Calu3 (cell line): ENCODE data around the gene CDK5R2. TPM values are rescaled to one million over a fixed set of nuclear protein-coding genes. Genes with fewer than 3 reads are reported as not detected.
A peak's percentile ranks its signal among the peaks of the same experiment; 100 is the strongest.

Experiments
- BruUV-seq: library from RNA; stranded (reverse); fragments of 400-500 nt; replicated peaks from 2 replicates; lab custom pipeline; 2021; lab: Mats Ljungman, UMichigan
- CTCF ChIA-PET: fragments of 300-600 bp; sonication (Branson Sonifier 250); formaldehyde crosslinking; loops from one replicate; lab custom pipeline; 2022; ENCODE audit warnings: antibody characterized with exemption; lab: Charles Lee
- DNase-seq: peaks from one replicate; pipeline ENCODE4 v3.0.0; 2022
- H3K27ac Mint-ChIP-seq: one replicate; pipeline ENCODE4 v1.8.0; 2022; ENCODE audit warnings: mixed read lengths; ENCODE audit not compliant: unreplicated experiment
- H3K27me3 Mint-ChIP-seq: one replicate; pipeline ENCODE4 v1.8.0; 2022; ENCODE audit warnings: mixed read lengths; ENCODE audit not compliant: unreplicated experiment
- H3K36me3 Mint-ChIP-seq: one replicate; pipeline ENCODE4 v1.8.0; 2022; ENCODE audit warnings: mild to moderate bottlenecking, moderate library complexity, mixed read lengths; ENCODE audit not compliant: insufficient read depth, unreplicated experiment
- H3K4me1 Mint-ChIP-seq: one replicate; pipeline ENCODE4 v1.8.0; 2022; ENCODE audit warnings: mild to moderate bottlenecking, low read depth, mixed read lengths; ENCODE audit not compliant: unreplicated experiment
- H3K4me3 Mint-ChIP-seq: one replicate; pipeline ENCODE4 v1.8.0; 2022; ENCODE audit warnings: mild to moderate bottlenecking, low read depth, moderate library complexity, mixed read lengths; ENCODE audit not compliant: unreplicated experiment
- H3K9me3 Mint-ChIP-seq: one replicate; pipeline ENCODE4 v1.8.0; 2022; ENCODE audit warnings: low read depth, mixed read lengths; ENCODE audit not compliant: unreplicated experiment
- intact Hi-C: fragments of 100-400 bp; cut with micrococcal nuclease; formaldehyde crosslinking; loops from one replicate; pipeline ENCODE4 v1.10.0; 2022; ENCODE audit not compliant: unreplicated experiment
- total RNA-seq: library from RNA; stranded (reverse); gene quantifications from 2 replicates; pipeline ENCODE4 v1.2.3, GENCODE V29; 2022
- TF ChIP-seq, protein P1 (sequence below): fragments of 200-600 bp; IDR thresholded peaks from one replicate; pipeline ENCODE4 v1.8.0; 2022; ENCODE audit warnings: antibody characterized with exemption; ENCODE audit not compliant: unreplicated experiment

The CDK5R2 gene
- total RNA-seq, 1 experiment from 2014 or later: 0.59 TPM

DNA sequence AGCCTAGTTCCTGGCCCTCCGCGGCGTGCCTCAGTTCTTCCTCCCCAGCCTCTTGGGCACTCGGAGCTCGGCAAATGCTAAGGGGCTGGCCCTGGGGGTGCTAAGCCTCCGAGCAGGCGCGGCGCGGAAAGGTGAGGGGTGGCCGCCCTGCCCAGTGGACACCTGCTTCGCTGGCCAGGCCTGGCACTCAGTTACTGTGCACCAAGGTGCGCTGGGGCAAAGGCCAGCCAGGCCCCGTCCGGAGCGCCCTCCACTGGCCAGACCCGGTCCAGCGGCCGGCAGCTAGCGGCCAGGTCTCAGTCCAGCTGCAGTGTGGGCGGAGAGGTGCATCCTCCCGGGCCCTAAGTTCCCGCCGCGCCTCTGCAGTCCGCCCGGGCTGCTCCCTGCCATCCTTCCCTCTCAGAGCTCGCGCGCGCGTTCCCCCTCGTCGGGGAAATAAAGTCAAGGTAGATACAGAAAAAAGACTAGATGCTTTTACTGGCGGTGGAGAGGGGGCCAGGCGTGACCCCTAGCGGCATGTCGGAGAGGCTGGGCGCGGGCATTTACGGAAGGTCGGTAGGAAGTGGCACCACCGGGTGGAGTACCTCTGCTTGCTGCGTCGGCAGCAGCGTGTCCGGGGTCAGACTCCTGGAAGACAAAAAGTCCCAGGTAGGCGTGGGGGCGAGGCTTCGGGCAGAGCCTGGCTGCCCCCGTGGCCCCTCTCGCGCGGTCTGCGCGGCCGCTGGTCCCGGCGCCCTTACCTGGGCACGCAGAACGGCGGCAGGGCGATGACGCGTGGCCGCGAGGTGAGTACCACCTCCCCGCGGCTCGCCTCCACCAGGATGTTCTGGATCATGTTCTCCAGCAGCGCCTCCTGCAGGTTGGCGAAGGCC lies 43.2 kb downstream of the CDK5R2 start:
- H3K4me3 Mint-ChIP-seq: peak overlapping the region; percentile 76
- TF ChIP-seq, protein P1, sequence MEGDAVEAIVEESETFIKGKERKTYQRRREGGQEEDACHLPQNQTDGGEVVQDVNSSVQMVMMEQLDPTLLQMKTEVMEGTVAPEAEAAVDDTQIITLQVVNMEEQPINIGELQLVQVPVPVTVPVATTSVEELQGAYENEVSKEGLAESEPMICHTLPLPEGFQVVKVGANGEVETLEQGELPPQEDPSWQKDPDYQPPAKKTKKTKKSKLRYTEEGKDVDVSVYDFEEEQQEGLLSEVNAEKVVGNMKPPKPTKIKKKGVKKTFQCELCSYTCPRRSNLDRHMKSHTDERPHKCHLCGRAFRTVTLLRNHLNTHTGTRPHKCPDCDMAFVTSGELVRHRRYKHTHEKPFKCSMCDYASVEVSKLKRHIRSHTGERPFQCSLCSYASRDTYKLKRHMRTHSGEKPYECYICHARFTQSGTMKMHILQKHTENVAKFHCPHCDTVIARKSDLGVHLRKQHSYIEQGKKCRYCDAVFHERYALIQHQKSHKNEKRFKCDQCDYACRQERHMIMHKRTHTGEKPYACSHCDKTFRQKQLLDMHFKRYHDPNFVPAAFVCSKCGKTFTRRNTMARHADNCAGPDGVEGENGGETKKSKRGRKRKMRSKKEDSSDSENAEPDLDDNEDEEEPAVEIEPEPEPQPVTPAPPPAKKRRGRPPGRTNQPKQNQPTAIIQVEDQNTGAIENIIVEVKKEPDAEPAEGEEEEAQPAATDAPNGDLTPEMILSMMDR: peak; percentile 65
- H3K27ac Mint-ChIP-seq: no peak overlapping the region
- intact Hi-C loops: loop anchor here (2.0 kb wide), 1 partner anchor 152 kb away; no protein-coding TSS in a partner anchor
- CTCF ChIA-PET: interaction anchor here (0.6 to 2.1 kb wide), 12 partner anchors 8 to 293 kb away, joined by 3 to 18 read pairs (median 4); partner anchors contain the start of genes CDK5R2 and CRYBA2
- peaks cover 19% of the 10 kb centered on the region for H3K36me3 Mint-ChIP-seq
- peaks cover 31% of the 10 kb centered on the region for H3K4me1 Mint-ChIP-seq
- DNase-seq: peak; percentile 86
- H3K27me3 Mint-ChIP-seq: peaks cover 60% of the 10 kb centered on the region
- BruUV-seq: no TSS peak
- no peaks in the 10 kb centered on the region for H3K9me3 Mint-ChIP-seq

DNA sequence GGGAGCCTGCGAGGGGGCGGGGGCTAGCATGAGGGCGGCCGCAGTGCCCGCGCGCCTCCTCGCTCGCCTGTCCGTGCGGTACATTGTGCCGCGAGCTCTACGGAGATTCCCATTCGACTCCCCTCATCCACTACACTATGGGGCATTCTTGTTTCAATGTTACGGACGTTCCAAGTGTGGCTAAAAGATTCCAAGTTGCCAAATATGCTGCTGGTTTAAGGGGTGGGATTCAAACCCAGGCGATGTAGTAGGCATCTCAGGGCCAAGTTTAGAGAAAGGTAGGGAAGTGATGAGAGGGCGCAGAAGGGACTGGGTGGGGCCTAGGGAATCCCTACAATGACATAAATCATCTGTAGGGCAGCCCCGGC lies 43.8 kb downstream of the CDK5R2 start:
- BruUV-seq: no TSS peak
- DNase-seq: no peak
- intact Hi-C loops: loop anchor here (2.0 kb wide), 1 partner anchor 152 kb away; no protein-coding TSS in a partner anchor
- Mint-ChIP-seq H3K27me3 (peaks cover 55% of the 10 kb centered on the region), H3K27ac (no peak overlapping the region), H3K4me1 (peaks cover 26% of the 10 kb centered on the region), H3K9me3 (no peaks in the 10 kb centered on the region), H3K4me3 (peak overlapping the region; percentile 76), H3K36me3 (peaks cover 19% of the 10 kb centered on the region)
- CTCF ChIA-PET: interaction anchor here (2.1 kb wide), 1 partner anchor 23 kb away, joined by 18 read pairs; no protein-coding TSS in a partner anchor
- TF ChIP-seq, protein P1: no peak

DNA sequence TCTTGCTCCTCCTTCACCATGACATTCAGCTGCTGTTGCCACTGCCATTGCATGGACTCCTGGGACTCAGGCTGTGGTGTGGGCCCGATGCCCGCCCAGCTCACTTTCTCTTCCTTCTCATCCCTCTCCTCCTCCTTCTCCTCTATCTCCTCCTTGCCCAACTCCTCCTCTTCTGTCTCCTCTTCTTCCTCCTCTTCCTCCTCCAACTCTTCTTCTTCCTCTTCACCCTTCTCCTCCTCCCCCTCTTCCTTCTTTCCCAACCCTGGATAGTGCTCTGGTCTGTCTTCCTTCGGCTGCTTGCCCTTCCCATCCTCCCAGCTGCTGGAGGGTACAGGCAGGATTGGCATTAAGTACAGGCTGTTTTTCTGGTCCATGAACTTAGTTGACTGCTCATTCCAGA lies 44.5 kb downstream of the CDK5R2 start:
- Mint-ChIP-seq H3K9me3 (no peaks in the 10 kb centered on the region), H3K36me3 (peaks cover 19% of the 10 kb centered on the region), H3K4me3 (peak overlapping the region; percentile 76), H3K4me1 (peaks cover 21% of the 10 kb centered on the region), H3K27ac (no peak overlapping the region), H3K27me3 (peaks cover 53% of the 10 kb centered on the region)
- intact Hi-C loops: loop anchor here (2.0 kb wide), 1 partner anchor 151 kb away; no protein-coding TSS in a partner anchor
- no peak for DNase-seq
- CTCF ChIA-PET: no interaction called here
- TF ChIP-seq, protein P1: no peak
- no TSS peak for BruUV-seq

DNA sequence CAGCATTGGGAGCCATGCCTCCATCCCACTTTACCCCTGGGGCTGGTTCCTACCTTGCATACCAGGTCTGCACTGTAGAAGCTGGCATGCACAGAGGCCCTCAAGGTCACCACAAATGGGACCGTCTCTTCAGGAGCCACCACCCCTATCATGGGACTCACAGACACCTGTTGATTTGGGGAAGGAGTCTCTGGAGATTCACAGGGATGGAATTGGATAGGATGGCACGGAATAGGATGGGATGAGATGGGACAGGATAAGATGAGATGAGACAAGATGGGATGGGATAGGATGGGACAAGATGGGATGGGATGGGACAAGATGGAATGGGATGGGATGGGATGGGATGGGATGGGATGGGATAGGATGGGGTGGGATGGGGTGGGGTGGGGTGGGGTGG lies 49.8 kb downstream of the CDK5R2 start:
- no peaks in the 10 kb centered on the region for H3K9me3 Mint-ChIP-seq
- H3K4me1 Mint-ChIP-seq: no peaks in the 10 kb centered on the region
- no peak overlapping the region for H3K4me3 Mint-ChIP-seq
- BruUV-seq: no TSS peak
- no peak for DNase-seq
- CTCF ChIA-PET: no interaction called here
- intact Hi-C loops: no loop called here
- H3K27ac Mint-ChIP-seq: no peak overlapping the region
- TF ChIP-seq, protein P1: no peak
- no peaks in the 10 kb centered on the region for H3K36me3 Mint-ChIP-seq
- H3K27me3 Mint-ChIP-seq: peaks cover 40% of the 10 kb centered on the region
